Activated B cell treated with CpG ODN at 0.5 μM for 24 hours (primary cell): Measurements from ENCODE around the gene DNAJB8. TPM values are rescaled to one million over a fixed set of nuclear protein-coding genes. Genes with fewer than 3 reads are reported as not detected.
A peak's percentile ranks its signal among the peaks of the same experiment; 100 is the strongest.

Source experiments
- ATAC-seq: fragments of 200-7000 bp; cut with Tn5 transposase; one replicate; pipeline ENCODE4 v1.10.0; 2021; ENCODE audit warnings: low read depth, mild to moderate bottlenecking, moderate library complexity
- CTCF ChIA-PET: fragments of 350-600 bp; sonication (Branson Sonifier 250); formaldehyde crosslinking; loops from one replicate; lab custom pipeline; 2021; ENCODE audit warnings: antibody characterized with exemption; lab: Charles Lee
- POLR2A ChIA-PET: fragments of 350-600 bp; sonication (Branson Sonifier 250); formaldehyde crosslinking; loops from one replicate; lab custom pipeline; 2021; ENCODE audit warnings: antibody characterized with exemption; lab: Charles Lee
- DNase-seq: peaks from one replicate; pipeline ENCODE4 v3.0.0; 2022
- H3K27ac Mint-ChIP-seq: one replicate; pipeline ENCODE4 v1.8.0; 2020; ENCODE audit warnings: mixed read lengths
- H3K27me3 Mint-ChIP-seq: one replicate; pipeline ENCODE4 v1.8.0; 2021; ENCODE audit warnings: mixed read lengths
- H3K36me3 Mint-ChIP-seq: one replicate; pipeline ENCODE4 v1.8.0; 2021; ENCODE audit warnings: low read depth, mixed read lengths
- H3K4me1 Mint-ChIP-seq: one replicate; pipeline ENCODE4 v1.8.0; 2021; ENCODE audit warnings: mixed read lengths
- H3K4me3 Mint-ChIP-seq: one replicate; pipeline ENCODE4 v1.8.0; 2020; ENCODE audit warnings: mild to moderate bottlenecking, mixed read lengths
- H3K9me3 Mint-ChIP-seq: one replicate; pipeline ENCODE4 v1.8.0; 2020; ENCODE audit warnings: mixed read lengths
- CTCF ChIP-seq: fragments of 200-600 bp; IDR thresholded peaks from one replicate; pipeline ENCODE4 v1.8.0; 2022; ENCODE audit warnings: antibody characterized with exemption, mild to moderate bottlenecking
- intact Hi-C: fragments of 100-400 bp; cut with micrococcal nuclease; formaldehyde crosslinking; loops from one replicate; pipeline ENCODE4 v1.15.1; 2024
- total RNA-seq: library from RNA; stranded (reverse); gene quantifications from 2 replicates; pipeline ENCODE4 v1.2.3, GENCODE V29; 2022

DNAJB8 gene
- total RNA-seq, 1 donor from 2014 or later, result not detected

GRCh38 chr3:128501431-128501830 lies 34.7 kb upstream of the DNAJB8 start:
- TF ChIP-seq CTCF, result no peak
- intact Hi-C loops, result no loop called here
- Mint-ChIP-seq H3K27me3 (peaks cover 38% of the 10 kb centered on the region), H3K27ac (no peak overlapping the region), H3K9me3 (no peaks in the 10 kb centered on the region), H3K4me1 (peaks cover 5% of the 10 kb centered on the region), H3K36me3 (no peaks in the 10 kb centered on the region), H3K4me3 (no peak overlapping the region)
- ChIA-PET CTCF (no interaction called here), POLR2A (no interaction called here)
- ATAC-seq (no peak), DNase-seq (no peak)

- no peak overlapping the region for H3K27ac Mint-ChIP-seq
- H3K4me1 Mint-ChIP-seq, result peaks cover 5% of the 10 kb centered on the region
- ATAC-seq (no peak), DNase-seq (no peak)
- H3K36me3 Mint-ChIP-seq, result no peaks in the 10 kb centered on the region
- POLR2A ChIA-PET, result interaction anchor here (0.6 kb wide), 1 partner anchor 9 kb away, joined by 3 read pairs; no protein-coding TSS in a partner anchor
- H3K4me3 Mint-ChIP-seq, result no peak overlapping the region
- CTCF ChIA-PET, result no interaction called here
- no peak for TF ChIP-seq CTCF
- peaks cover 41% of the 10 kb centered on the region for H3K27me3 Mint-ChIP-seq
- intact Hi-C loops, result no loop called here
- no peaks in the 10 kb centered on the region for H3K9me3 Mint-ChIP-seq
Observed at GRCh38 chr3:128500556-128500955, 33.9 kb upstream of the DNAJB8 start.

GRCh38 chr3:128499724-128500275 lies 33.1 kb upstream of the DNAJB8 start:
- Mint-ChIP-seq H3K9me3 (no peaks in the 10 kb centered on the region), H3K4me3 (no peak overlapping the region), H3K4me1 (peaks cover 5% of the 10 kb centered on the region), H3K27ac (no peak overlapping the region), H3K36me3 (no peaks in the 10 kb centered on the region), H3K27me3 (peaks cover 48% of the 10 kb centered on the region)
- ATAC-seq (no peak), DNase-seq (no peak)
- intact Hi-C loops, result loop anchor here (2.0 kb wide), 1 partner anchor 273 kb away; no protein-coding TSS in a partner anchor
- no peak for TF ChIP-seq CTCF
- CTCF ChIA-PET, result interaction anchor here (1.1 kb wide), 1 partner anchor 74 kb away, joined by 5 read pairs; no protein-coding TSS in a partner anchor
- POLR2A ChIA-PET, result interaction anchor here (0.7 kb wide), 1 partner anchor 11 kb away, joined by 3 read pairs; no protein-coding TSS in a partner anchor

GRCh38 chr3:128498901-128499530 lies 32.3 kb upstream of the DNAJB8 start:
- Mint-ChIP-seq H3K4me1 (peaks cover 5% of the 10 kb centered on the region), H3K36me3 (no peaks in the 10 kb centered on the region), H3K27ac (no peak overlapping the region), H3K27me3 (peaks cover 54% of the 10 kb centered on the region), H3K4me3 (peak overlapping the region; percentile 3), H3K9me3 (no peaks in the 10 kb centered on the region)
- POLR2A ChIA-PET, result interaction anchor here (0.7 kb wide), 1 partner anchor 10 kb away, joined by 3 read pairs; no protein-coding TSS in a partner anchor
- intact Hi-C loops, result loop anchor here (1.0 to 2.0 kb wide), 2 partner anchors 272 to 424 kb away; no protein-coding TSS in a partner anchor
- ATAC-seq (no peak), DNase-seq (no peak)
- no peak for TF ChIP-seq CTCF
- CTCF ChIA-PET, result interaction anchor here (1.1 to 2.5 kb wide), 2 partner anchors 73 to 404 kb away, joined by 5 to 9 read pairs; no protein-coding TSS in a partner anchor

- no peaks in the 10 kb centered on the region for H3K36me3 Mint-ChIP-seq
- TF ChIP-seq CTCF, result no peak
- intact Hi-C loops, result loop anchor here (1.0 to 2.0 kb wide), 2 partner anchors 271 to 423 kb away; no protein-coding TSS in a partner anchor
- H3K27ac Mint-ChIP-seq, result no peak overlapping the region
- H3K9me3 Mint-ChIP-seq, result no peaks in the 10 kb centered on the region
- peaks cover 60% of the 10 kb centered on the region for H3K27me3 Mint-ChIP-seq
- DNase-seq, result no peak
- H3K4me3 Mint-ChIP-seq, result peak overlapping the region; percentile 3
- POLR2A ChIA-PET, result no interaction called here
- peaks cover 8% of the 10 kb centered on the region for H3K4me1 Mint-ChIP-seq
- ATAC-seq, result no peak
- CTCF ChIA-PET, result interaction anchor here (0.6 to 2.5 kb wide), 3 partner anchors 9 to 403 kb away, joined by 3 to 9 read pairs (median 3); no protein-coding TSS in a partner anchor
Observed at GRCh38 chr3:128498127-128498626, 31.5 kb upstream of the DNAJB8 start.
